OCI-LY7 (cell line): ENCODE results near the gene EYS.
"Not testable (repeated sequence)": the region's sequence is repeated elsewhere in the genome, so short reads cannot be mapped to it uniquely, and the experiment has no call there.

Experiments used
- EZH2phosphoT487 ChIP-seq: fragments of 200-600 bp; sonication (generic); IDR thresholded peaks from 2 replicates; pipeline ENCODE4 v1.6.1; 2018; ENCODE audit warnings: low read depth, borderline replicate concordance, mild to moderate bottlenecking, mixed run types, antibody characterized with exemption, low read length, moderate library complexity, mixed read lengths
- TF ChIP-seq, protein P1 (sequence below): fragments of 200-600 bp; sonication (generic); conservative IDR thresholded peaks from 2 replicates; pipeline ENCODE4 v1.5.1; 2014; ENCODE audit warnings: mild to moderate bottlenecking, antibody characterized with exemption, low read length, moderate library complexity, mixed read lengths

DNA sequence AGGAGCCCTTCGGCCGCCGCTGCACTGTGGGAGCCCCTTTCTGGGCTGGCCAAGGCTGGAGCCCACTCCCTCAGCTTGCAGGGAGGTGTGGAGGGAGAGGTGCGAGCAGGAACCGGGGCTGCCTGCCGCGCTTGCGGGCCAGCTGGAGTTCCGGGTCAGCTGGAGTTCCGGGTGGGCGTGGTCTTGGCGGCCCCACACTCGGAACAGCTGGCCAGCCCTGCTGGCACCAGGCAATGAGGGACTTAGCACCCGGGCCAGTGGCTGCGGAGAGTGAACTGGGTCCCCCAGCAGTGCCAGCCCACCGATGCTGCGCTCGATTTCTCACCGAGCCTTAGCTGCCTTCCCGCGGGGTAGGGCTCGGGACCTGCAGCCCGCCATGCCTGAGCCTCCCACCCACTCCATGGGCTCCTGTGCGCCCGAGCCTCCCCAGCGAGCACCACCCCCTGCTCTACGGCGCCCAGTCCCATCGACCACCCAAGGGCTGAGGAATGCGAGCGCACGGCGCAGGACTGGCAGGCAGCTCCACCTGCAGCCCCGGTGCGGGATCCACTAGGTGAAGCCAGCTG, 79.5 kb downstream of the EYS start:
- TF ChIP-seq, protein P1, sequence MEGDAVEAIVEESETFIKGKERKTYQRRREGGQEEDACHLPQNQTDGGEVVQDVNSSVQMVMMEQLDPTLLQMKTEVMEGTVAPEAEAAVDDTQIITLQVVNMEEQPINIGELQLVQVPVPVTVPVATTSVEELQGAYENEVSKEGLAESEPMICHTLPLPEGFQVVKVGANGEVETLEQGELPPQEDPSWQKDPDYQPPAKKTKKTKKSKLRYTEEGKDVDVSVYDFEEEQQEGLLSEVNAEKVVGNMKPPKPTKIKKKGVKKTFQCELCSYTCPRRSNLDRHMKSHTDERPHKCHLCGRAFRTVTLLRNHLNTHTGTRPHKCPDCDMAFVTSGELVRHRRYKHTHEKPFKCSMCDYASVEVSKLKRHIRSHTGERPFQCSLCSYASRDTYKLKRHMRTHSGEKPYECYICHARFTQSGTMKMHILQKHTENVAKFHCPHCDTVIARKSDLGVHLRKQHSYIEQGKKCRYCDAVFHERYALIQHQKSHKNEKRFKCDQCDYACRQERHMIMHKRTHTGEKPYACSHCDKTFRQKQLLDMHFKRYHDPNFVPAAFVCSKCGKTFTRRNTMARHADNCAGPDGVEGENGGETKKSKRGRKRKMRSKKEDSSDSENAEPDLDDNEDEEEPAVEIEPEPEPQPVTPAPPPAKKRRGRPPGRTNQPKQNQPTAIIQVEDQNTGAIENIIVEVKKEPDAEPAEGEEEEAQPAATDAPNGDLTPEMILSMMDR, result not testable (repeated sequence)
- TF ChIP-seq EZH2phosphoT487, result not testable (repeated sequence)
